GM10248 (cell line): ENCODE results near the gene PTPRN2.
"Not testable (repeated sequence)": the region's sequence is repeated elsewhere in the genome, so short reads cannot be mapped to it uniquely, and the experiment has no call there.

ENCODE experiments used
- CTCF ChIA-PET: fragments of 300-600 bp; sonication (Branson Sonifier 250); formaldehyde crosslinking; extraction: SDS; loops from one replicate; lab custom pipeline; 2021; ENCODE audit warnings: antibody characterized with exemption; lab: Yijun Ruan, JAX
- POLR2A ChIA-PET: fragments of 350-650 bp; sonication (Branson Sonifier 250); formaldehyde crosslinking; extraction: SDS; loops from one replicate; lab custom pipeline; 2020; ENCODE audit warnings: antibody characterized with exemption; lab: Yijun Ruan, JAX
- DNase-seq: peaks from one replicate; pipeline ENCODE4 v3.0.0; 2012; ENCODE audit errors: extremely low spot score
- CTCF ChIP-seq: IDR thresholded peaks from 2 replicates; pipeline ENCODE4 v1.5.1; 2012; ENCODE audit warnings: mild to moderate bottlenecking, low read depth; ENCODE audit errors: extremely low read depth, missing control alignments, control extremely low read depth

PTPRN2 gene

DNA sequence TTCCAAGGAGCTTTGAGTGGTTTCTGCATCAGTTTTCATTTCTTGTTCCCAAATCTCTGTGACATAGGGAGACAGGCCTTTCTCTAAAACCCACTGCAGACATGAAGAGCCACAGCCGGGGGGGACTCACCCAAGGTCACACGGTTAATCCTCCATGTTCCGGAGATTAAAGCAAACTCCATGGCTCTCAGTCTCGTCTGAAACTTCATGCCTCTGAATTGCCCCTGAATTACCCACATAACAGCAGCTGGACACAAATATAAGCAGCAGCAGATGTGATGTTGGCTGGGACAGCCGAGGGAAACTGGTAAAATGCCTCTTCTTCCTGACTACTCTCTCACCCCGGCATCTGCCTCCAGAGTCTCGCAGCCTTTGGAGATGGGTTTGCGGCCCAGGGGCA is 848.6 kb downstream of the PTPRN2 start:
- no peak for TF ChIP-seq CTCF
- DNase-seq = no peak
- CTCF ChIA-PET = interaction anchor here (1.4 kb wide), 1 partner anchor 9 kb away, joined by 3 read pairs; no protein-coding TSS in a partner anchor

GRCh38 chr7:157738066-157738460 is 849.6 kb downstream of the PTPRN2 start:
- TF ChIP-seq CTCF = no peak
- ChIA-PET CTCF (interaction anchor here (0.7 kb wide), 1 partner anchor 127 kb away, joined by 3 read pairs; no protein-coding TSS in a partner anchor), POLR2A (no interaction called here)
- no peak for DNase-seq

More for the DNA sequence above, 848.6 kb downstream of the PTPRN2 start:
- POLR2A ChIA-PET = no interaction called here

- no peak for TF ChIP-seq CTCF
- ChIA-PET CTCF (interaction anchor here (0.7 kb wide), 1 partner anchor 126 kb away, joined by 3 read pairs; no protein-coding TSS in a partner anchor), POLR2A (no interaction called here)
- no peak for DNase-seq
Measured at GRCh38 chr7:157737151-157738065, 850.2 kb downstream of the PTPRN2 start.

DNA sequence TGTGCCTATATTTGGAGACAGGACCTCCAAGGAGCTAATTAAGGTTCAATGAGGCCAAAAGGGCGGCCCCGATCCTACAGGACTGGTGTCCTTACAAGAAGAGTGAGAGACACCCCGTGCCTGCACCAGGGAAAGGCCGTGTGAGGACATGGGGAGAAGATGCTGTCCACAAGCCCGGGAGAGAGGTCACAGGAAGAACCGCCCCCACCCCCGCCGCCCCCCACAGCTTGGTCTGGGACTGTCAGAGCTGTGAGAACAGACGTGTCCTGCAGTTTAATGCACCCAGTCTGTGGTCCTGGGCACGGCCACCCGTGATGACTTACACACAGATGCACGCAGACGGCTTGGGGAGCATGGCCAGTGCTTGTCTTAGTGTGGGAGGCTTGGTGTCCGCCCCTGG is 851.3 kb downstream of the PTPRN2 start:
- POLR2A ChIA-PET = no interaction called here
- TF ChIP-seq CTCF = no peak
- no peak for DNase-seq
- CTCF ChIA-PET = no interaction called here

DNA sequence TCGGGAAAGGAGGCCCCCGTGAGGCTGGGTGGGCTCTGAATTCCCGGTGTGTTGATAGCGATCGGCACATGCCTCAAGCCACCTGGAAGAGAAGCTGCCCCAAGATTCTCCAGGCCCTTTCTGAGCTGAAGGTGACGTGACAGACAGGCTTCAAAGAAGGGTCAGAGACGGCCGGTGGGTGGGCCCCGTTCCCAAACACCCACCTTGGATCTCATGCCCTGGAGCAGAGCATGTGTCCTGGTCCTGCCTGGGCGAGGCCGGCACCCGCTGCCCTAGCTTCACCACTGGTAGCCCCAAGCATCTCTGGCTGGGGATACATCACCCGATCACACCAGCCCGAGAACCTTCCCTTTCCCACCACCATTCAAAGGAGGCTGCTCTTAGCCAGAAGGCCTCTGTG is 851.8 kb downstream of the PTPRN2 start:
- ChIA-PET CTCF (no interaction called here), POLR2A (no interaction called here)
- no peak for TF ChIP-seq CTCF
- DNase-seq = no peak

DNA sequence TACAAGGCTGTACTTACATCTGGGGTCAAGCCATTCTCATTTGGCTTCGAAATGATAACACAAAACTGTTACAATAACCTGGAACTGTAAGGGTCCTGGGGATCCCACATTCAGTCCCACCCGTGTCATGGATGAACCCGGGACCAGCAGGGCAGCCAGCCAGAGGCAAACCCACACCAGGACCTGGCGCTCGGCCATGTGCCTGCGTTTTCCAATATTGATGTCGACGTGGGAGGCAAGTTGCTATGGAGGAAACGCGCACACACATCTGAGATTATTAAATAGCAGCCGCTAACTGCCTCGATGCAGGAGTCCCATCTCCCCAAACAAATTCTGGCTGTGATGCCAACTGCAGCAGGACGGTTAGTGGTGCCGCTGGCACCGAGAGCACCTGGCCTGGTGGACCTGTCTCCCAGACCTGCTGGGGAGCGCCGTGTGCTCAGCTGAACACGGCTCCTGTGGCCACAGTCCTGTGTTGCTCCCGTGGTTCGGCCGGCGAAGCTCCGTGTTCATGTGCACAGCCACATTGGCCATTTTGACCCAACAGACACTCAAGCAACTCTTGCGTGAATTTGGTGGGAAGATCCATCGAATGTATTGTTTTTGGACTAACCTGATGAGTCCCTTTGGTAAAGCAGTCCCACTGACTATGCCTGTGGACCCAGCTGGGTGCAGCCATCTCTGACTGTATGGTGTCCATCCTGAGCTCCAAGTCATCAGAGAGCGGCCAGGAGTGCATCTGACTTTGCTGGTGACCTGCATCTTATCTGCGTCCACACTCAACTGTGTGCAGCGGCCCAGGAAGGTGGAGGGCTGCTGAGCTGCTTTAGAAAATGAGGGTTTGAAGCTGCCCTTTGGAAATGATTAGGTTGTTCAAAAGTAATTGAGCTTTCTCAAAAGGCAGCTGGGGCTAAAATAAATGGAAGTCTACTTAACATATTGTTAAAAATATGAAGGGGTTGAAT is 852.7 kb downstream of the PTPRN2 start:
- ChIA-PET CTCF (no interaction called here), POLR2A (no interaction called here)
- no peak for TF ChIP-seq CTCF
- DNase-seq = no peak

DNA sequence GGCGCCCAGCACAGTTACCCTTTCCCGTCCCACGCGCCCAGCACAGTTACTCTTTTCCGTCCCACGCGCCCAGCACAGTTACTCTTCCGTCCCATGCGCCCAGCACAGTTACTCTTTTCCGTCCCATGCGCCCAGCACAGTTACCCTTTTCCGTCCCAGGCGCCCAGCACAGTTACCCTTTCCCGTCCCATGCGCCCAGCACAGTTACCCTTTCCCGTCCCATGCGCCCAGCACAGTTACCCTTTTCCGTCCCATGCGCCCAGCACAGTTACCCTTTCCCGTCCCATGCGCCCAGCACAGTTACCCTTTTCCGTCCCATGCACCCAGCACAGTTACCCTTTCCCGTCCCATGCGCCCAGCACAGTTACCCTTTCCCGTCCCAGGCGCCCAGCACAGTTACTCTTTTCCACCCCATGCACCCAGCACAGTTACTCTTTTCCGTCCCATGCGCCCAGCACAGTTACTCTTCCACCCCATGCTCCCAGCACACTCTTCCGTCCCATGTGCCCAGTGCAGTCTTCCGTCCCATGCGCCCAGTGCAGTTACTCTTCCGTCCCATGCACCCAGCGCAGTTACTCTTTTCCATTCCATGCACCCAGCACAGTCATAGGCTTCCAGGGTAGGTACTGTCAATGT is 853.7 kb downstream of the PTPRN2 start:
- CTCF ChIA-PET, DNase-seq, POLR2A ChIA-PET: not testable (repeated sequence)
